ENCODE measurements around the gene PRR5L. TPM values are rescaled to one million over a fixed set of nuclear protein-coding genes. Genes with fewer than 3 reads are reported as not detected.
A peak's percentile ranks its signal among the peaks of the same experiment; 100 is the strongest.

PRR5L gene
- total and polyA plus RNA-seq, 2 experiments from 2014 or later, result 3.1 to 8.9 TPM

- no peak for TF ChIP-seq JUNB (IDR thresholded peaks at IDR 0.05; ENCODE audit: unreplicated experiment)
These were observed 205.1 kb downstream of the PRR5L start (continued) for GRCh38 chr11:36501236-36501635.

GRCh38 chr11:36507824-36508489 is 211.9 kb downstream of the PRR5L start:
- Histone ChIP-seq H3K79me2 (replicated peaks; ENCODE audit: insufficient read depth) (peaks cover 16% of the 10 kb centered on the region), H3K4me3 (no peak overlapping the region), H2AFZ (no peak overlapping the region), H4K20me1 (replicated peaks; ENCODE audit: insufficient read depth) (peaks cover 5% of the 10 kb centered on the region; the same call in 1 of the 2 replicates), H3F3A (replicated peaks; ENCODE audit: low read depth) (no peaks in the 10 kb centered on the region; the same call in 1 of the 2 replicates), H3K9me2 (ENCODE audit: insufficient read depth) (no peaks in the 10 kb centered on the region), H3K36me3 (ENCODE audit: insufficient read depth) (no peaks in the 10 kb centered on the region), H3K4me1 (ENCODE audit: insufficient read depth) (no peaks in the 10 kb centered on the region), H3K4me2 (no peak overlapping the region), H3K27ac (ENCODE audit: low read depth) (no peak overlapping the region), H3K27me3 (ENCODE audit: insufficient read depth) (peaks cover 9% of the 10 kb centered on the region; the same call in 1 of the 2 replicates)
- H3K4me3 Mint-ChIP-seq, result peak overlapping the region; percentile 93; the same call in 2 of the 3 replicates
- TF ChIP-seq CREB1 (CRISPR knock-in tag; IDR thresholded peaks at IDR 0.05; ENCODE audit: low read depth) (no peak), ZNF331 (CRISPR knock-in tag; IDR thresholded peaks at IDR 0.05; ENCODE audit: low read depth) (no peak)
- no peaks in the 10 kb centered on the region for H3K9me3 Mint-ChIP-seq
- no peaks in the 10 kb centered on the region for H3K36me3 Mint-ChIP-seq (ENCODE audit: low read depth)
- peaks cover 10% of the 10 kb centered on the region; the same call in 2 of the 3 replicates for H3K4me1 Mint-ChIP-seq
- ATAC-seq (no peak), DNase-seq (ENCODE audit: low spot score) (no peak)
- no peak overlapping the region for H3K27ac Mint-ChIP-seq
- peaks cover 9% of the 10 kb centered on the region for H3K27me3 Mint-ChIP-seq (ENCODE audit: insufficient read depth, low read depth, poor library complexity)

- no peaks in the 10 kb centered on the region for H3K4me1 ChIP-seq (ENCODE audit: insufficient read depth)
- no peak overlapping the region for H3K27ac Mint-ChIP-seq
- TF ChIP-seq JUNB (IDR thresholded peaks at IDR 0.05; ENCODE audit: unreplicated experiment) (no peak), ZNF114 (CRISPR knock-in tag; IDR thresholded peaks at IDR 0.05) (no peak), NANOG (IDR thresholded peaks at IDR 0.05; ENCODE audit: borderline replicate concordance) (no peak), EZH2 (IDR thresholded peaks at IDR 0.05; ENCODE audit: low read depth, unreplicated experiment) (no peak), ZNF331 (CRISPR knock-in tag; IDR thresholded peaks at IDR 0.05; ENCODE audit: low read depth) (no peak), STAT1 (IDR thresholded peaks at IDR 0.05; ENCODE audit: unreplicated experiment) (no peak), CTCF (conservative IDR thresholded peaks at IDR 0.05; ENCODE audit: low read depth in 2 of 2) (no peak), REST (IDR thresholded peaks at IDR 0.05; ENCODE audit: unreplicated experiment) (no peak), ETS1 (IDR thresholded peaks at IDR 0.05) (no peak), POLR2AphosphoS5 (IDR thresholded peaks at IDR 0.05; ENCODE audit: low read depth) (no peak)
These were observed 212.7 kb downstream of the PRR5L start for GRCh38 chr11:36508743-36509142.

More at GRCh38 chr11:36508743-36509142, 212.7 kb downstream of the PRR5L start:
- Histone ChIP-seq H3K27me3 (ENCODE audit: insufficient read depth) (peaks cover 9% of the 10 kb centered on the region; the same call in 1 of the 2 replicates), H3K9me2 (ENCODE audit: insufficient read depth) (no peaks in the 10 kb centered on the region), H4K20me1 (replicated peaks; ENCODE audit: insufficient read depth) (peaks cover 5% of the 10 kb centered on the region; the same call in 1 of the 2 replicates), H3K36me3 (ENCODE audit: insufficient read depth) (no peaks in the 10 kb centered on the region), H2AFZ (no peak overlapping the region), H3F3A (replicated peaks; ENCODE audit: low read depth) (no peaks in the 10 kb centered on the region; the same call in 1 of the 2 replicates), H3K4me2 (peak overlapping the region; percentile 77), H3K4me3 (peak overlapping the region; percentile 91), H3K79me2 (replicated peaks; ENCODE audit: insufficient read depth) (peaks cover 16% of the 10 kb centered on the region), H3K27ac (ENCODE audit: low read depth) (no peak overlapping the region)
- no peaks in the 10 kb centered on the region for H3K9me3 Mint-ChIP-seq
- H3K36me3 Mint-ChIP-seq (ENCODE audit: low read depth), result no peaks in the 10 kb centered on the region
- no peak for ATAC-seq
- H3K27me3 Mint-ChIP-seq (ENCODE audit: insufficient read depth, low read depth, poor library complexity), result peaks cover 9% of the 10 kb centered on the region
- H3K4me1 Mint-ChIP-seq, result peaks cover 10% of the 10 kb centered on the region; the same call in 2 of the 3 replicates
- DNase-seq (ENCODE audit: low spot score), result no peak
- peak overlapping the region; percentile 93 for H3K4me3 Mint-ChIP-seq

All from GM23338 (cell line).